Glutamatergic neuron (in vitro differentiated cells): ENCODE measurements around the gene LRRFIP1. TPM values are rescaled to one million over a fixed set of nuclear protein-coding genes. Genes with fewer than 3 reads are reported as not detected.
"Not testable (repeated sequence)": the region's sequence is repeated elsewhere in the genome, so short reads cannot be mapped to it uniquely, and the experiment has no call there.

Experiments
- DNase-seq: peaks from one replicate; pipeline ENCODE4 v3.0.0; 2022
- H3K27ac Mint-ChIP-seq: one replicate; pipeline ENCODE4 v1.8.0; 2020; ENCODE audit warnings: mild to moderate bottlenecking, mixed read lengths, inconsistent platforms; ENCODE audit not compliant: unreplicated experiment
- H3K27me3 Mint-ChIP-seq: one replicate; pipeline ENCODE4 v1.8.0; 2020; ENCODE audit warnings: mild to moderate bottlenecking, moderate library complexity, mixed read lengths, inconsistent platforms; ENCODE audit not compliant: unreplicated experiment
- H3K36me3 Mint-ChIP-seq: one replicate; pipeline ENCODE4 v1.8.0; 2020; ENCODE audit warnings: mild to moderate bottlenecking, mixed read lengths, inconsistent platforms; ENCODE audit not compliant: unreplicated experiment
- H3K4me1 Mint-ChIP-seq: one replicate; pipeline ENCODE4 v1.8.0; 2020; ENCODE audit warnings: mild to moderate bottlenecking, low read depth, mixed read lengths, inconsistent platforms; ENCODE audit not compliant: unreplicated experiment
- H3K4me3 Mint-ChIP-seq: one replicate; pipeline ENCODE4 v1.8.0; 2020; ENCODE audit warnings: mild to moderate bottlenecking, mixed read lengths, inconsistent platforms; ENCODE audit not compliant: unreplicated experiment
- H3K9me3 Mint-ChIP-seq: one replicate; pipeline ENCODE4 v1.8.0; 2020; ENCODE audit warnings: mild to moderate bottlenecking, moderate library complexity, mixed read lengths, inconsistent platforms; ENCODE audit not compliant: unreplicated experiment
- CTCF ChIP-seq: fragments of 200-600 bp; sonication (generic); IDR thresholded peaks from one replicate; pipeline ENCODE4 v1.5.0; 2021; ENCODE audit not compliant: partially characterized antibody, unreplicated experiment
- total RNA-seq: library from RNA; stranded (reverse); fragmentation: NEBNext Ultra II Directional; extraction: Animal tissue kit (Norgen Biotek cat#: 25700); gene quantifications from one replicate; pipeline ENCODE4 v1.2.1, GENCODE V29; 2021; ENCODE audit not compliant: unreplicated experiment

LRRFIP1 gene
- total RNA-seq, 1 donor from 2014 or later: 112 TPM

- no peak overlapping the region for H3K27ac Mint-ChIP-seq
- H3K4me3 Mint-ChIP-seq: no peak overlapping the region
- no peak for DNase-seq
- peaks cover 9% of the 10 kb centered on the region for H3K4me1 Mint-ChIP-seq
- no peak for TF ChIP-seq CTCF
- H3K27me3 Mint-ChIP-seq: peaks cover 6% of the 10 kb centered on the region
- H3K9me3 Mint-ChIP-seq: peaks cover 12% of the 10 kb centered on the region
- peaks cover 13% of the 10 kb centered on the region for H3K36me3 Mint-ChIP-seq
Measured at GRCh38 chr2:237603049-237603717, 24.2 kb upstream of the LRRFIP1 start.

- no peak overlapping the region for H3K4me3 Mint-ChIP-seq
- H3K4me1 Mint-ChIP-seq: peaks cover 7% of the 10 kb centered on the region
- H3K36me3 Mint-ChIP-seq: peaks cover 18% of the 10 kb centered on the region
- H3K27ac Mint-ChIP-seq: no peak overlapping the region
- peaks cover 7% of the 10 kb centered on the region for H3K27me3 Mint-ChIP-seq
- no peak for DNase-seq
- H3K9me3 Mint-ChIP-seq: peaks cover 12% of the 10 kb centered on the region
- no peak for TF ChIP-seq CTCF
Measured at GRCh38 chr2:237603718-237604362, 23.5 kb upstream of the LRRFIP1 start.

DNA sequence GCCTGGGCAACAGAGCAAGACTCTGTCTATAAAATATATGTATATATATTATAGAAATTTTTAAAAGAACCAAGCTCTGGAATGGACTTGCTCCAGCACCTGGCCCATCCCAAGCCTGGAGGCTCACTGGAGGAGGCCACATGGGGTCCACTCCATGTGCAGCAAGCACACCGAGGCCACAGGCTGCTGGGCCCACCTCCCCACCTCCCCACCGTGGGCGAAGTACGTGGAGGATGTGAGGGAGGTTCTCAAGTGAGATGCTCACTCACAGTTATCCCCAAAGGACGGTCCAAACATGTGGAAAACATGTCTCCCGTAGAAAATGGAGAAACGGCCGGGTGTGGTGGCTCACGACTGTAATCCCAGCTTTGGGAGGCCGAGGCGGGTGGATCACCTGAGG, 23.0 kb upstream of the LRRFIP1 start:
- Mint-ChIP-seq H3K27ac (no peak overlapping the region), H3K27me3 (peaks cover 7% of the 10 kb centered on the region), H3K4me1 (peaks cover 7% of the 10 kb centered on the region), H3K9me3 (peaks cover 12% of the 10 kb centered on the region), H3K36me3 (peaks cover 18% of the 10 kb centered on the region), H3K4me3 (no peak overlapping the region)
- no peak for DNase-seq
- no peak for TF ChIP-seq CTCF

GRCh38 chr2:237604960-237605359, 22.4 kb upstream of the LRRFIP1 start:
- no peak for DNase-seq
- no peak overlapping the region for H3K27ac Mint-ChIP-seq
- H3K4me1 Mint-ChIP-seq: peaks cover 7% of the 10 kb centered on the region

DNA sequence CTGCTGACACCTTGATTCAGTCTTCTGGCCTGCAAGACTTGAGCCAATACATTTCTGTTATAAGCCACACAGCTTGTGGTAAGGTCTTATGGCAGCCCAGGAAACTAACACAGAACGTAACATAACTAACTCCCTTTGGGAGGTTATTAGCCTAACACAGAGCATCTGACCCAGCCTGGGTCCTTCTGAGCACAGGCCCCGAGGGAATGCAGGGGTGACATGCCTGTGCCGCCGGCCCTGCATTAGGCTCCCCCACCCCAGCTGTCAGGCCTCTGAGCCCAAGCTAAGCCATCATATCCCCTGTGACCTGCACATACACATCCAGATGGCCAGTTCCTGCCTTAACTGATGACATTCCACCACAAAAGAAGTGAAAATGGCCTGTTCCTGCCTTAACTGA, 20.9 kb upstream of the LRRFIP1 start:
- Mint-ChIP-seq H3K9me3 (peaks cover 14% of the 10 kb centered on the region), H3K27me3 (peaks cover 10% of the 10 kb centered on the region), H3K36me3 (peaks cover 24% of the 10 kb centered on the region)
- H3K27ac Mint-ChIP-seq, H3K4me3 Mint-ChIP-seq, H3K4me1 Mint-ChIP-seq: not testable (repeated sequence)
- peak; percentile 52 for DNase-seq

More at GRCh38 chr2:237604960-237605359, 22.4 kb upstream of the LRRFIP1 start:
- Mint-ChIP-seq H3K27me3 (peaks cover 10% of the 10 kb centered on the region), H3K36me3 (peaks cover 24% of the 10 kb centered on the region), H3K9me3 (peaks cover 14% of the 10 kb centered on the region), H3K4me3 (no peak overlapping the region)
- TF ChIP-seq CTCF: no peak
